ENCODE results near the gene ATP2B1. TPM values are rescaled to one million over a fixed set of nuclear protein-coding genes. Genes with fewer than 3 reads are reported as not detected.

Gene ATP2B1
- total RNA-seq, 1 experiment from 2014 or later = 20.6 TPM

DNA sequence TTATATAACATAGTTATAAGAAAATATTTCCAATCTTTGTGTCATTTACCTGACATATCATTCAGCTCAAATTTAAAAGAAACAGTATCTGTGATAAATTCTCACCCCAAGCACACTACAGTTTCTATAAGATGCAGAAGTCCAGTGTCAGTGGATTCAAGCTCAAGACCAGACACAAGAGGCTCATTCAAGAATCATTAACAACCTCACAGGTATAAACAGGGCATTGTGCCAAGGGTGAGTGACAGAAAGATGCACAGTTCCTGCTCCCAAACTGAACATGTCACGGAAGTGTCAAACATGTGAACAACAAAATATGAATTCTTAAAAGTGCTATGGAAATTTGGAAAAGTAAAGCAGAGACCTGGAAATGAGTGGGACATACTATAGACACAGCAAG lies 12.8 kb downstream of the ATP2B1 start:
- H3K9me3 Mint-ChIP-seq = no peaks in the 10 kb centered on the region
- Histone ChIP-seq H3K4me1 (ENCODE audit: insufficient read depth, low read length) (no peaks in the 10 kb centered on the region; the same call in 1 of the 2 replicates), H3K79me2 (ENCODE audit: insufficient read depth, low read length) (no peaks in the 10 kb centered on the region; the same call in 1 of the 2 replicates), H2AFZ (ENCODE audit: low read length) (no peak overlapping the region), H3K56ac (ENCODE audit: insufficient read length, low read depth, low read length) (no peak overlapping the region), H3K27ac (ENCODE audit: insufficient read length, low read depth, low read length) (no peak overlapping the region), H3K23me2 (ENCODE audit: insufficient read length, low read depth, low read length, poor library complexity, severe bottlenecking) (no peaks in the 10 kb centered on the region), H2BK120ac (ENCODE audit: low read depth, low read length, poor library complexity, severe bottlenecking) (no peak overlapping the region), H2BK20ac (ENCODE audit: low read depth, low read length, poor library complexity, severe bottlenecking) (no peak overlapping the region), H2BK15ac (ENCODE audit: low read depth, low read length) (no peak overlapping the region), H3K18ac (ENCODE audit: insufficient read length, low read depth, low read length) (no peak overlapping the region), H3K23ac (ENCODE audit: insufficient read length, low read depth, low read length) (no peak overlapping the region), H4K20me1 (ENCODE audit: control insufficient read depth, insufficient read depth, insufficient read length) (no peaks in the 10 kb centered on the region), H4K5ac (ENCODE audit: insufficient read length, low read depth, low read length) (no peak overlapping the region), H3K9ac (ENCODE audit: extremely low read depth, insufficient read length, low read length) (no peak overlapping the region), H3K9me3 (ENCODE audit: control insufficient read depth, low read depth, low read length) (no peaks in the 10 kb centered on the region), H3K27me3 (ENCODE audit: insufficient read depth, low read length) (no peaks in the 10 kb centered on the region), H3K79me1 (ENCODE audit: insufficient read depth, low read depth, low read length, poor library complexity, severe bottlenecking) (peaks cover 3% of the 10 kb centered on the region), H2BK12ac (ENCODE audit: insufficient read length, low read depth, low read length) (no peak overlapping the region), H3K4ac (ENCODE audit: low read depth, low read length) (no peak overlapping the region), H4K8ac (replicated peaks; ENCODE audit: insufficient read length, low read depth, low read length) (no peak overlapping the region), H3K4me2 (ENCODE audit: insufficient read depth, insufficient read length, low read length) (no peak overlapping the region), H4K91ac (ENCODE audit: insufficient read length, low read depth, low read length) (no peak overlapping the region), H3T11ph (ENCODE audit: low read length) (no peak overlapping the region), H2BK5ac (ENCODE audit: insufficient read length, low read length) (no peak overlapping the region), H3K14ac (ENCODE audit: insufficient read depth, low read length) (no peak overlapping the region), H2AK5ac (ENCODE audit: insufficient read length, low read length) (no peak overlapping the region)
- no peak for TF ChIP-seq CTCF (conservative IDR thresholded peaks at IDR 0.05)
- peaks cover 0 to 6% of the 10 kb centered on the region in 2 experiments; a peak in 1 of 4 replicates for H3K4me1 Mint-ChIP-seq
- no CpG with 5 or more reads among the region's 1 CpG for WGBS (ENCODE audit: extremely low coverage, insufficient read length, low lambda C conversion rate)
- no peak for DNase-seq
- no peak overlapping the region for H3K4me3 Mint-ChIP-seq
- no peaks in the 10 kb centered on the region for H3K27me3 Mint-ChIP-seq (ENCODE audit: low read depth)
- no peaks in the 10 kb centered on the region for H3K36me3 Mint-ChIP-seq (ENCODE audit: insufficient read depth in 1 of 3, low read depth in 3 of 3)
- no peak overlapping the region for H3K27ac Mint-ChIP-seq
